ENCODE results near the gene KIF1B. TPM values are rescaled to one million over a fixed set of nuclear protein-coding genes. Genes with fewer than 3 reads are reported as not detected.
A peak's percentile ranks its signal among the peaks of the same experiment; 100 is the strongest.
"Not testable (repeated sequence)": the region's sequence is repeated elsewhere in the genome, so short reads cannot be mapped to it uniquely, and the experiment has no call there.

The KIF1B gene
- total RNA-seq, 1 experiment from 2014 or later = 57.7 TPM

DNA sequence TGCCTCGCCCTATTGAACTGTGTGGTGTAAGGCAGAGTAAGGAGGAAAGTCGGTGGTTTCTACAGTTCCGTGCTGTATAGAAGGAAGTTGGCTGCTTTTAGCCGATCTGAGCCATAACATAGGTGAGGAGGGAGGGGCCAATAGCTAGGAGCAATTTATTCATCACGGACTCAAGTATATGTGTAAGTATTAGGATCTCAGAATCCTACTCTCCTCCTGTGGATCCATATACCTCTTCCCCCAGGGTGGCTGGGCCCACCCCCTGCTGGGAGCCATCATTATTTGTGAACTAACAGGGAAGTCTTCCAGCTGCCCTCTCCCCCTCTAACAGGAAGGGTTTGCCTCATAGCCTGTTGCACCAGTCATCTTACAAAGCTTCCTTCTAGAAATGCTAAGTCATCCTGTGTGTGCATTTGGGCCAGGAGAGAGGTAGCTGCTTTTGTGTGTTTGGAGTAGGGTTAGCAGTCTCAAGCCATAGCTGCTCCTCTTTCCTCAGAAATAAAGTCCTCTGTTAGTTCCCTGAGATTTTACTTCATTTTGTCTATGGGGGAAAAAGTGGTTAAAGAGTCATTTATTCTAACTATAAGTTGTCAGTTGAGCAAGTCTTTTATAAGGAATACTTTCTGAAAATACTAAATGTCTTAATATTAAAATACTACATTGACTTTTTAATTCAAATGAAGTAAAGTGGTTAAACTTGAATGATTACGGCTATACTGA lies 205.0 kb downstream of the KIF1B start:
- Histone ChIP-seq H4K20me1 (ENCODE audit: control insufficient read depth, insufficient read depth, insufficient read length) (no peaks in the 10 kb centered on the region), H3K4me2 (ENCODE audit: insufficient read depth, insufficient read length, low read length) (no peak overlapping the region), H2BK15ac (ENCODE audit: low read depth, low read length) (no peak overlapping the region), H2BK12ac (ENCODE audit: insufficient read length, low read depth, low read length) (no peak overlapping the region), H3K9me3 (ENCODE audit: control insufficient read depth, low read depth, low read length) (no peaks in the 10 kb centered on the region), H3K14ac (ENCODE audit: insufficient read depth, low read length) (no peak overlapping the region), H2BK120ac (ENCODE audit: low read depth, low read length, poor library complexity, severe bottlenecking) (no peak overlapping the region), H4K91ac (ENCODE audit: insufficient read length, low read depth, low read length) (no peak overlapping the region), H3K27me3 (ENCODE audit: insufficient read depth, low read length) (no peaks in the 10 kb centered on the region), H4K5ac (ENCODE audit: insufficient read length, low read depth, low read length) (no peak overlapping the region), H3K9ac (ENCODE audit: extremely low read depth, insufficient read length, low read length) (no peak overlapping the region), H3K79me2 (ENCODE audit: insufficient read depth, low read length) (no peaks in the 10 kb centered on the region; the same call in 1 of the 2 replicates), H3K23ac (ENCODE audit: insufficient read length, low read depth, low read length) (no peak overlapping the region), H2BK20ac (ENCODE audit: low read depth, low read length, poor library complexity, severe bottlenecking) (no peak overlapping the region), H3K18ac (ENCODE audit: insufficient read length, low read depth, low read length) (no peak overlapping the region), H3K27ac (ENCODE audit: insufficient read length, low read depth, low read length) (no peak overlapping the region), H2BK5ac (ENCODE audit: insufficient read length, low read length) (no peak overlapping the region), H2AFZ (ENCODE audit: low read length) (no peak overlapping the region), H3K79me1 (ENCODE audit: insufficient read depth, low read depth, low read length, poor library complexity, severe bottlenecking) (no peaks in the 10 kb centered on the region), H3K4me1 (ENCODE audit: insufficient read depth, low read length) (0 out of 2 replicates have a peak, but pooled peaks cover 2% of the 10 kb centered on the region), H3T11ph (ENCODE audit: low read length) (no peak overlapping the region), H3K56ac (ENCODE audit: insufficient read length, low read depth, low read length) (no peak overlapping the region), H3K23me2 (ENCODE audit: insufficient read length, low read depth, low read length, poor library complexity, severe bottlenecking) (no peaks in the 10 kb centered on the region), H2AK5ac (ENCODE audit: insufficient read length, low read length) (no peak overlapping the region), H3K4ac (ENCODE audit: low read depth, low read length) (no peak overlapping the region), H4K8ac (replicated peaks; ENCODE audit: insufficient read length, low read depth, low read length) (no peak overlapping the region)
- no peak for DNase-seq
- Mint-ChIP-seq H3K27ac (peak overlapping the region; percentile 12 to 72 (median 16); a peak in 3 of 7 replicates), H3K4me3 (no peak overlapping the region), H3K27me3 (ENCODE audit: low read depth) (no peaks in the 10 kb centered on the region), H3K9me3 (no peaks in the 10 kb centered on the region), H3K36me3 (ENCODE audit: insufficient read depth in 1 of 3, low read depth in 3 of 3) (peaks cover 76 to 94% (median 93%) of the 10 kb centered on the region in 3 experiments), H3K4me1 (peaks cover 4 to 6% of the 10 kb centered on the region in 2 experiments; a peak in 3 of 4 replicates)
- TF ChIP-seq, protein P1, sequence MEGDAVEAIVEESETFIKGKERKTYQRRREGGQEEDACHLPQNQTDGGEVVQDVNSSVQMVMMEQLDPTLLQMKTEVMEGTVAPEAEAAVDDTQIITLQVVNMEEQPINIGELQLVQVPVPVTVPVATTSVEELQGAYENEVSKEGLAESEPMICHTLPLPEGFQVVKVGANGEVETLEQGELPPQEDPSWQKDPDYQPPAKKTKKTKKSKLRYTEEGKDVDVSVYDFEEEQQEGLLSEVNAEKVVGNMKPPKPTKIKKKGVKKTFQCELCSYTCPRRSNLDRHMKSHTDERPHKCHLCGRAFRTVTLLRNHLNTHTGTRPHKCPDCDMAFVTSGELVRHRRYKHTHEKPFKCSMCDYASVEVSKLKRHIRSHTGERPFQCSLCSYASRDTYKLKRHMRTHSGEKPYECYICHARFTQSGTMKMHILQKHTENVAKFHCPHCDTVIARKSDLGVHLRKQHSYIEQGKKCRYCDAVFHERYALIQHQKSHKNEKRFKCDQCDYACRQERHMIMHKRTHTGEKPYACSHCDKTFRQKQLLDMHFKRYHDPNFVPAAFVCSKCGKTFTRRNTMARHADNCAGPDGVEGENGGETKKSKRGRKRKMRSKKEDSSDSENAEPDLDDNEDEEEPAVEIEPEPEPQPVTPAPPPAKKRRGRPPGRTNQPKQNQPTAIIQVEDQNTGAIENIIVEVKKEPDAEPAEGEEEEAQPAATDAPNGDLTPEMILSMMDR (conservative IDR thresholded peaks at IDR 0.05) = no peak
- no CpG with 5 or more reads among the region's 6 CpGs for WGBS (ENCODE audit: extremely low coverage, insufficient read length, low lambda C conversion rate)

DNA sequence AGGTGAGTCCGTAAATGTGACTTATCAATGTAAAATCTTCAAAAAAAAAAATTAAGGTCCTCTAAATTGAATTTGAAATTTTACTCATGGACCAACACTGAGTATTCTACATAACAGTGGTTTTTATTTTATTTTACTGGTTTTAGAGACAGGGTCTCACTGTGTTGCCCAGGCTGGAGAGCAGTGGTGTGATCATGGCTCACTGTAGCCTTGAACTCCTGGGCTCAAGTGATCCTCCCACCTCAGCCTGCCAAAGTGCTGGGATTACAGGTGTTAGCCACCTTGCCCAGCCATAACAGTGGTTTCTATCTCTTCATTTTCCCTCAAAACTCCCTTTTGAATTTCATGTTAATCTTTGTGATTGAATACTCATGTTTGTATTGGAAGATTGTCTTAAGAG lies 205.6 kb downstream of the KIF1B start:
- not testable (repeated sequence) for H4K8ac ChIP-seq (replicated peaks; ENCODE audit: insufficient read length, low read depth, low read length); H3K79me2 ChIP-seq (ENCODE audit: insufficient read depth, low read length); H2BK5ac ChIP-seq (ENCODE audit: insufficient read length, low read length); H3K23ac ChIP-seq (ENCODE audit: insufficient read length, low read depth, low read length); H4K91ac ChIP-seq (ENCODE audit: insufficient read length, low read depth, low read length); H2AFZ ChIP-seq (ENCODE audit: low read length); H3K14ac ChIP-seq (ENCODE audit: insufficient read depth, low read length); H3K4me2 ChIP-seq (ENCODE audit: insufficient read depth, insufficient read length, low read length); H2BK12ac ChIP-seq (ENCODE audit: insufficient read length, low read depth, low read length); H3K4me1 ChIP-seq (ENCODE audit: insufficient read depth, low read length); H3K9me3 ChIP-seq (ENCODE audit: control insufficient read depth, low read depth, low read length); H3K9me3 Mint-ChIP-seq; H3K4ac ChIP-seq (ENCODE audit: low read depth, low read length); H3K27ac ChIP-seq (ENCODE audit: insufficient read length, low read depth, low read length); H3K9ac ChIP-seq (ENCODE audit: extremely low read depth, insufficient read length, low read length); H2AK5ac ChIP-seq (ENCODE audit: insufficient read length, low read length); H2BK120ac ChIP-seq (ENCODE audit: low read depth, low read length, poor library complexity, severe bottlenecking); DNase-seq; H3K4me3 Mint-ChIP-seq; H3T11ph ChIP-seq (ENCODE audit: low read length); H2BK20ac ChIP-seq (ENCODE audit: low read depth, low read length, poor library complexity, severe bottlenecking); H3K18ac ChIP-seq (ENCODE audit: insufficient read length, low read depth, low read length); H4K5ac ChIP-seq (ENCODE audit: insufficient read length, low read depth, low read length); H2BK15ac ChIP-seq (ENCODE audit: low read depth, low read length); H3K79me1 ChIP-seq (ENCODE audit: insufficient read depth, low read depth, low read length, poor library complexity, severe bottlenecking); H3K27me3 Mint-ChIP-seq (ENCODE audit: low read depth); H3K23me2 ChIP-seq (ENCODE audit: insufficient read length, low read depth, low read length, poor library complexity, severe bottlenecking); H3K56ac ChIP-seq (ENCODE audit: insufficient read length, low read depth, low read length); H4K20me1 ChIP-seq (ENCODE audit: control insufficient read depth, insufficient read depth, insufficient read length); H3K27me3 ChIP-seq (ENCODE audit: insufficient read depth, low read length); H3K4me1 Mint-ChIP-seq
- Mint-ChIP-seq H3K27ac (peak overlapping the region in 2 of 3 experiments; percentile 29 to 88; a peak in 3 of 7 replicates), H3K36me3 (ENCODE audit: insufficient read depth in 1 of 3, low read depth in 3 of 3) (peaks cover 75 to 95% (median 92%) of the 10 kb centered on the region in 3 experiments)
- no CpG with 5 or more reads among the region's 1 CpG for WGBS (ENCODE audit: extremely low coverage, insufficient read length, low lambda C conversion rate)
